Measurements from ENCODE around the gene LMNA. TPM values are rescaled to one million over a fixed set of nuclear protein-coding genes. Genes with fewer than 3 reads are reported as not detected.

LMNA gene
- 20.5 and 35.8 TPM in 2 replicates for total RNA-seq (ENCODE audit: low replicate concordance)

DNA sequence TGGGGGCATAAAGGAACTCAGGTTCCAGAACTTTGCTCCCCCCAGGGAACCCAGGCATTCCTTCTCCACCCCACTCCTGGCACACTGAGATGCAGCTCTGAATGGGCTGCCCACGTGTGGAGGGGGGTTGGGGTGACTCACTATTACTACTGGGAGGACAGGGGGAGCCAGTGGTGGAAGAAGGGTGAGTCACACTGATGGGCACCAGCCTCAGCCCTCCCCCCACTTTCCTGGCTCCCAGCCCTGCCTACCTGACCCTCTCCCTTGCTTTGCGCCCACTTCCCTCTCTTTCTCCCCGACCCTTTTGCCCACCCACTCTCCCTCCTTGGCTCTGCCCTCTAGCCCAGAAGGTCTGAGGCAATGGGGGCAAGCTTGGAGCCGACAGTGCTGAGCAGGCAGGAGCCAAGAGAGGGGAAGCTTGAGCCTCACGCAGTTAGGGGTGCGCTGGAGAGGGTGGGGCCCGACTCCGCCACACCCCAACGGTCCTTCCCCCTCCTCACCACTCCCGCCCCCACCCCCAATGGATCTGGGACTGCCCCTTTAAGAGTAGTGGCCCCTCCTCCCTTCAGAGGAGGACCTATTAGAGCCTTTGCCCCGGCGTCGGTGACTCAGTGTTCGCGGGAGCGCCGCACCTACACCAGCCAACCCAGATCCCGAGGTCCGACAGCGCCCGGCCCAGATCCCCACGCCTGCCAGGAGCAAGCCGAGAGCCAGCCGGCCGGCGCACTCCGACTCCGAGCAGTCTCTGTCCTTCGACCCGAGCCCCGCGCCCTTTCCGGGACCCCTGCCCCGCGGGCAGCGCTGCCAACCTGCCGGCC lies at the start of gene LMNA:
TSS of gene LMNA (plus strand) at position 611 of the 818 bp plus-strand sequence. CDS start 208 bp downstream, outside the sequence.
- Histone ChIP-seq H3F3A (ENCODE audit: low read depth) (peaks cover 17% of the 10 kb centered on the region), H4K20me1 (ENCODE audit: low read depth) (peaks cover 100% of the 10 kb centered on the region), H3K27ac (no peak within 1 kb of the TSS), H3K4me1 (peaks cover 14% of the 10 kb centered on the region), H3K79me2 (ENCODE audit: low read depth) (peaks cover 12% of the 10 kb centered on the region), H3K9ac (no peak within 1 kb of the TSS), H3K4me2 (peak within 1 kb of the TSS; percentile 92), H3K9me3 (ENCODE audit: low read depth) (no peaks in the 10 kb centered on the region), H3K4me3 (peak within 1 kb of the TSS; percentile 59), H3K36me3 (no peaks in the 10 kb centered on the region), H2AFZ (replicated peaks) (no peak within 1 kb of the TSS), H3K27me3 (peaks cover 19% of the 10 kb centered on the region)
- H3K36me3 Mint-ChIP-seq = peaks cover 18% of the 10 kb centered on the region
- H3K27me3 Mint-ChIP-seq (ENCODE audit: insufficient read depth, low read depth) = peaks cover 14% of the 10 kb centered on the region
- peak; percentile 80 for DNase-seq (ENCODE audit: low spot score)
- H3K4me1 Mint-ChIP-seq = peaks cover 45% of the 10 kb centered on the region
- H3K9me3 Mint-ChIP-seq = no peaks in the 10 kb centered on the region
- H3K27ac Mint-ChIP-seq = peak within 1 kb of the TSS; percentile 57
- peak within 1 kb of the TSS; percentile 87 for H3K4me3 Mint-ChIP-seq
- TF ChIP-seq EZH2phosphoT487 (IDR thresholded peaks at IDR 0.05) = no peak
- no peak for TF ChIP-seq EZH2 (IDR thresholded peaks at IDR 0.05)
- no peak for TF ChIP-seq CTCF (IDR thresholded peaks at IDR 0.05)

DNA sequence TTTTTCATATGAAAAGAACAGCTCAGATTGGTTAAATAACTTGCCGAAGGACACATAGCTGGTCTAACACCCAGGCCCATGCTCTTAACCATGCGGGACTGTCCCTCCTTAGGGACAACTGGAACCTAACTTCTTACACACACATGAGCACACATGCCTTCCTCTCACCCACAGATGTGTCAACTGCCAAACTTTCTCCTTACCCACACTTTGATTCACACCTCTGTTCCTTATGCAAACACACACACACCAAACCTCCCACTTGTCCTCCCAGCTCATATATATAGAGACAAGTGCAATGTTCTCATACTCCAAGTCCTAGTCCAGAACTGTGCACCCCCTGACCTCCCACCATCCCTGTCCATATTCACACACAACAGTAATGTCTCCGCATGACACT lies 49.3 kb upstream of the LMNA start:
- peaks cover 31% of the 10 kb centered on the region for H3K4me1 ChIP-seq
- peaks cover 8% of the 10 kb centered on the region for H3K27me3 Mint-ChIP-seq (ENCODE audit: insufficient read depth, low read depth)
- H3K36me3 ChIP-seq = no peaks in the 10 kb centered on the region
- no peaks in the 10 kb centered on the region for H3K27me3 ChIP-seq
- H4K20me1 ChIP-seq (ENCODE audit: low read depth) = peaks cover 2% of the 10 kb centered on the region
- peaks cover 42% of the 10 kb centered on the region for H3K4me1 Mint-ChIP-seq
- H3K27ac Mint-ChIP-seq = no peak overlapping the region
- H2AFZ ChIP-seq (replicated peaks) = no peak overlapping the region
- no peak overlapping the region for H3K4me3 ChIP-seq
- H3F3A ChIP-seq (ENCODE audit: low read depth) = peaks cover 51% of the 10 kb centered on the region
- H3K4me2 ChIP-seq = peak overlapping the region; percentile 3
- H3K9ac ChIP-seq = no peak overlapping the region
- no peaks in the 10 kb centered on the region for H3K9me3 Mint-ChIP-seq
- H3K4me3 Mint-ChIP-seq = no peak overlapping the region
- H3K36me3 Mint-ChIP-seq = no peaks in the 10 kb centered on the region
- H3K79me2 ChIP-seq (ENCODE audit: low read depth) = peaks cover 3% of the 10 kb centered on the region
- no peak for DNase-seq (ENCODE audit: low spot score)
- no peak for TF ChIP-seq EZH2 (IDR thresholded peaks at IDR 0.05)
- TF ChIP-seq CTCF (IDR thresholded peaks at IDR 0.05) = no peak
- TF ChIP-seq EZH2phosphoT487 (IDR thresholded peaks at IDR 0.05) = no peak
- H3K9me3 ChIP-seq (ENCODE audit: low read depth) = no peaks in the 10 kb centered on the region
- peak overlapping the region; percentile 78 for H3K27ac ChIP-seq

GRCh38 chr1:156065871-156066270 lies 48.6 kb upstream of the LMNA start:
- Histone ChIP-seq H3F3A (ENCODE audit: low read depth) (peaks cover 45% of the 10 kb centered on the region), H3K36me3 (no peaks in the 10 kb centered on the region), H3K79me2 (ENCODE audit: low read depth) (peaks cover 3% of the 10 kb centered on the region), H3K4me2 (peak overlapping the region; percentile 3), H3K9ac (no peak overlapping the region), H3K27ac (peak overlapping the region; percentile 78), H4K20me1 (ENCODE audit: low read depth) (peaks cover 8% of the 10 kb centered on the region), H3K4me3 (no peak overlapping the region), H3K27me3 (no peaks in the 10 kb centered on the region), H2AFZ (replicated peaks) (peak overlapping the region; percentile 26), H3K4me1 (peaks cover 33% of the 10 kb centered on the region), H3K9me3 (ENCODE audit: low read depth) (no peaks in the 10 kb centered on the region)
- Mint-ChIP-seq H3K4me3 (no peak overlapping the region), H3K9me3 (no peaks in the 10 kb centered on the region), H3K27ac (no peak overlapping the region), H3K4me1 (peaks cover 46% of the 10 kb centered on the region), H3K36me3 (no peaks in the 10 kb centered on the region), H3K27me3 (ENCODE audit: insufficient read depth, low read depth) (peaks cover 9% of the 10 kb centered on the region)
- DNase-seq (ENCODE audit: low spot score) = no peak
- TF ChIP-seq EZH2phosphoT487 (IDR thresholded peaks at IDR 0.05) = no peak
- no peak for TF ChIP-seq CTCF (IDR thresholded peaks at IDR 0.05)
- no peak for TF ChIP-seq EZH2 (IDR thresholded peaks at IDR 0.05)
